ENCODE data around the gene CPPED1. TPM values are rescaled to one million over a fixed set of nuclear protein-coding genes. Genes with fewer than 3 reads are reported as not detected.

CPPED1 gene
- polyA plus RNA-seq, 2 donors: 22.3 to 27.8 TPM

- H3K9me3 ChIP-seq (ENCODE audit: control insufficient read depth in 2 of 2, insufficient read depth in 1 of 2, low read depth in 1 of 2, low read length in 1 of 2): no peaks in the 10 kb centered on the region
- no peak overlapping the region for H3K27ac ChIP-seq (ENCODE audit: low read depth in 2 of 2, low read length in 1 of 2)
- no peaks in the 10 kb centered on the region for H3K27me3 ChIP-seq (ENCODE audit: control insufficient read depth in 1 of 2, insufficient read depth in 2 of 2, low read length in 2 of 2)
- H3K4me1 ChIP-seq (ENCODE audit: control insufficient read depth in 2 of 2, insufficient read depth in 2 of 2, low read length in 1 of 2): no peaks in the 10 kb centered on the region
- H3K36me3 ChIP-seq (ENCODE audit: control insufficient read depth in 2 of 2, insufficient read depth in 2 of 2, low read length in 1 of 2): no peaks in the 10 kb centered on the region
- 89 to 92% methylated on average over 9 of the region's 9 CpGs for WGBS, 2 donors
- H3K4me3 ChIP-seq (ENCODE audit: low read depth in 1 of 2, low read length in 2 of 2): no peak overlapping the region
Measured at GRCh38 chr16:12629271-12629670, 174.4 kb downstream of the CPPED1 start.

GRCh38 chr16:12628536-12628935 is 175.2 kb downstream of the CPPED1 start:
- H3K9me3 ChIP-seq (ENCODE audit: control insufficient read depth in 2 of 2, insufficient read depth in 1 of 2, low read depth in 1 of 2, low read length in 1 of 2): no peaks in the 10 kb centered on the region
- 17 to 24% methylated on average over 2 of the region's 2 CpGs for WGBS, 2 donors
- H3K4me1 ChIP-seq (ENCODE audit: control insufficient read depth in 2 of 2, insufficient read depth in 2 of 2, low read length in 1 of 2): no peaks in the 10 kb centered on the region

GRCh38 chr16:12627394-12627793 is 176.3 kb downstream of the CPPED1 start:
- WGBS, 2 donors: 80 to 84% methylated on average over 3 of the region's 3 CpGs
- H3K4me3 ChIP-seq (ENCODE audit: low read depth in 1 of 2, low read length in 2 of 2): no peak overlapping the region

More at GRCh38 chr16:12628536-12628935, 175.2 kb downstream of the CPPED1 start:
- Histone ChIP-seq H3K4me3 (ENCODE audit: low read depth in 1 of 2, low read length in 2 of 2) (no peak overlapping the region), H3K27ac (ENCODE audit: low read depth in 2 of 2, low read length in 1 of 2) (no peak overlapping the region), H3K27me3 (ENCODE audit: control insufficient read depth in 1 of 2, insufficient read depth in 2 of 2, low read length in 2 of 2) (no peaks in the 10 kb centered on the region), H3K36me3 (ENCODE audit: control insufficient read depth in 2 of 2, insufficient read depth in 2 of 2, low read length in 1 of 2) (no peaks in the 10 kb centered on the region)

GRCh38 chr16:12626411-12626810 is 177.3 kb downstream of the CPPED1 start:
- 78 to 83% methylated on average over 4 of the region's 4 CpGs for WGBS, 2 donors
- no peaks in the 10 kb centered on the region for H3K9me3 ChIP-seq (ENCODE audit: control insufficient read depth in 2 of 2, insufficient read depth in 1 of 2, low read depth in 1 of 2, low read length in 1 of 2)
- H3K4me3 ChIP-seq (ENCODE audit: low read depth in 1 of 2, low read length in 2 of 2): no peak overlapping the region
- H3K27me3 ChIP-seq (ENCODE audit: control insufficient read depth in 1 of 2, insufficient read depth in 2 of 2, low read length in 2 of 2): no peaks in the 10 kb centered on the region
- H3K27ac ChIP-seq (ENCODE audit: low read depth in 2 of 2, low read length in 1 of 2): no peak overlapping the region
- no peaks in the 10 kb centered on the region for H3K36me3 ChIP-seq (ENCODE audit: control insufficient read depth in 2 of 2, insufficient read depth in 2 of 2, low read length in 1 of 2)
- H3K4me1 ChIP-seq (ENCODE audit: control insufficient read depth in 2 of 2, insufficient read depth in 2 of 2, low read length in 1 of 2): no peaks in the 10 kb centered on the region

More at GRCh38 chr16:12627394-12627793, 176.3 kb downstream of the CPPED1 start:
- no peak overlapping the region for H3K27ac ChIP-seq (ENCODE audit: low read depth in 2 of 2, low read length in 1 of 2)
- no peaks in the 10 kb centered on the region for H3K9me3 ChIP-seq (ENCODE audit: control insufficient read depth in 2 of 2, insufficient read depth in 1 of 2, low read depth in 1 of 2, low read length in 1 of 2)
- H3K36me3 ChIP-seq (ENCODE audit: control insufficient read depth in 2 of 2, insufficient read depth in 2 of 2, low read length in 1 of 2): no peaks in the 10 kb centered on the region
- no peaks in the 10 kb centered on the region for H3K4me1 ChIP-seq (ENCODE audit: control insufficient read depth in 2 of 2, insufficient read depth in 2 of 2, low read length in 1 of 2)
- H3K27me3 ChIP-seq (ENCODE audit: control insufficient read depth in 1 of 2, insufficient read depth in 2 of 2, low read length in 2 of 2): no peaks in the 10 kb centered on the region

- 80 to 83% methylated on average over 10 of the region's 10 CpGs for WGBS, 2 donors
- H3K4me3 ChIP-seq (ENCODE audit: low read depth in 1 of 2, low read length in 2 of 2): no peak overlapping the region
- H3K27ac ChIP-seq (ENCODE audit: low read depth in 2 of 2, low read length in 1 of 2): no peak overlapping the region
- no peaks in the 10 kb centered on the region for H3K4me1 ChIP-seq (ENCODE audit: control insufficient read depth in 2 of 2, insufficient read depth in 2 of 2, low read length in 1 of 2)
- no peaks in the 10 kb centered on the region for H3K27me3 ChIP-seq (ENCODE audit: control insufficient read depth in 1 of 2, insufficient read depth in 2 of 2, low read length in 2 of 2)
- H3K9me3 ChIP-seq (ENCODE audit: control insufficient read depth in 2 of 2, insufficient read depth in 1 of 2, low read depth in 1 of 2, low read length in 1 of 2): no peaks in the 10 kb centered on the region
- no peaks in the 10 kb centered on the region for H3K36me3 ChIP-seq (ENCODE audit: control insufficient read depth in 2 of 2, insufficient read depth in 2 of 2, low read length in 1 of 2)
Measured at GRCh38 chr16:12625716-12626115, 178.0 kb downstream of the CPPED1 start.

GRCh38 chr16:12625068-12625467 is 178.6 kb downstream of the CPPED1 start:
- WGBS, 2 donors: 76 to 81% methylated on average over 7 of the region's 7 CpGs
- Histone ChIP-seq H3K27ac (ENCODE audit: low read depth in 2 of 2, low read length in 1 of 2) (no peak overlapping the region), H3K4me1 (ENCODE audit: control insufficient read depth in 2 of 2, insufficient read depth in 2 of 2, low read length in 1 of 2) (no peaks in the 10 kb centered on the region), H3K9me3 (ENCODE audit: control insufficient read depth in 2 of 2, insufficient read depth in 1 of 2, low read depth in 1 of 2, low read length in 1 of 2) (no peaks in the 10 kb centered on the region), H3K36me3 (ENCODE audit: control insufficient read depth in 2 of 2, insufficient read depth in 2 of 2, low read length in 1 of 2) (no peaks in the 10 kb centered on the region), H3K27me3 (ENCODE audit: control insufficient read depth in 1 of 2, insufficient read depth in 2 of 2, low read length in 2 of 2) (no peaks in the 10 kb centered on the region), H3K4me3 (ENCODE audit: low read depth in 1 of 2, low read length in 2 of 2) (no peak overlapping the region)

- no peaks in the 10 kb centered on the region for H3K27me3 ChIP-seq (ENCODE audit: control insufficient read depth in 1 of 2, insufficient read depth in 2 of 2, low read length in 2 of 2)
- H3K4me1 ChIP-seq (ENCODE audit: control insufficient read depth in 2 of 2, insufficient read depth in 2 of 2, low read length in 1 of 2): no peaks in the 10 kb centered on the region
- H3K4me3 ChIP-seq (ENCODE audit: low read depth in 1 of 2, low read length in 2 of 2): no peak overlapping the region
- 49 to 59% methylated on average over 1 of the region's 1 CpG for WGBS, 2 donors
- no peaks in the 10 kb centered on the region for H3K36me3 ChIP-seq (ENCODE audit: control insufficient read depth in 2 of 2, insufficient read depth in 2 of 2, low read length in 1 of 2)
- H3K9me3 ChIP-seq (ENCODE audit: control insufficient read depth in 2 of 2, insufficient read depth in 1 of 2, low read depth in 1 of 2, low read length in 1 of 2): no peaks in the 10 kb centered on the region
- H3K27ac ChIP-seq (ENCODE audit: low read depth in 2 of 2, low read length in 1 of 2): no peak overlapping the region
Measured at GRCh38 chr16:12620150-12620549, 183.5 kb downstream of the CPPED1 start.

- Histone ChIP-seq H3K4me1 (ENCODE audit: control insufficient read depth in 2 of 2, insufficient read depth in 2 of 2, low read length in 1 of 2) (no peaks in the 10 kb centered on the region), H3K27me3 (ENCODE audit: control insufficient read depth in 1 of 2, insufficient read depth in 2 of 2, low read length in 2 of 2) (no peaks in the 10 kb centered on the region), H3K9me3 (ENCODE audit: control insufficient read depth in 2 of 2, insufficient read depth in 1 of 2, low read depth in 1 of 2, low read length in 1 of 2) (no peaks in the 10 kb centered on the region), H3K4me3 (ENCODE audit: low read depth in 1 of 2, low read length in 2 of 2) (no peak overlapping the region), H3K27ac (ENCODE audit: low read depth in 2 of 2, low read length in 1 of 2) (no peak overlapping the region), H3K36me3 (ENCODE audit: control insufficient read depth in 2 of 2, insufficient read depth in 2 of 2, low read length in 1 of 2) (no peaks in the 10 kb centered on the region)
- WGBS, 2 donors: 74 to 80% methylated on average over 3 of the region's 3 CpGs
Measured at GRCh38 chr16:12618515-12618914, 185.2 kb downstream of the CPPED1 start.

- H3K27me3 ChIP-seq (ENCODE audit: control insufficient read depth in 1 of 2, insufficient read depth in 2 of 2, low read length in 2 of 2): no peaks in the 10 kb centered on the region
- H3K9me3 ChIP-seq (ENCODE audit: control insufficient read depth in 2 of 2, insufficient read depth in 1 of 2, low read depth in 1 of 2, low read length in 1 of 2): no peaks in the 10 kb centered on the region
- no peaks in the 10 kb centered on the region for H3K36me3 ChIP-seq (ENCODE audit: control insufficient read depth in 2 of 2, insufficient read depth in 2 of 2, low read length in 1 of 2)
- H3K4me1 ChIP-seq (ENCODE audit: control insufficient read depth in 2 of 2, insufficient read depth in 2 of 2, low read length in 1 of 2): no peaks in the 10 kb centered on the region
- H3K27ac ChIP-seq (ENCODE audit: low read depth in 2 of 2, low read length in 1 of 2): no peak overlapping the region
- no peak overlapping the region for H3K4me3 ChIP-seq (ENCODE audit: low read depth in 1 of 2, low read length in 2 of 2)
- 56 to 63% methylated on average over 9 of the region's 9 CpGs for WGBS, 2 donors
Measured at GRCh38 chr16:12617401-12617819, 186.3 kb downstream of the CPPED1 start.

GRCh38 chr16:12614662-12615278 is 188.9 kb downstream of the CPPED1 start:
- 63 to 66% methylated on average over 7 of the region's 7 CpGs for WGBS, 2 donors
- H3K36me3 ChIP-seq (ENCODE audit: control insufficient read depth in 2 of 2, insufficient read depth in 2 of 2, low read length in 1 of 2): no peaks in the 10 kb centered on the region

More at GRCh38 chr16:12614662-12615278, 188.9 kb downstream of the CPPED1 start:
- Histone ChIP-seq H3K27ac (ENCODE audit: low read depth in 2 of 2, low read length in 1 of 2) (no peak overlapping the region), H3K9me3 (ENCODE audit: control insufficient read depth in 2 of 2, insufficient read depth in 1 of 2, low read depth in 1 of 2, low read length in 1 of 2) (no peaks in the 10 kb centered on the region), H3K4me3 (ENCODE audit: low read depth in 1 of 2, low read length in 2 of 2) (no peak overlapping the region), H3K27me3 (ENCODE audit: control insufficient read depth in 1 of 2, insufficient read depth in 2 of 2, low read length in 2 of 2) (no peaks in the 10 kb centered on the region), H3K4me1 (ENCODE audit: control insufficient read depth in 2 of 2, insufficient read depth in 2 of 2, low read length in 1 of 2) (no peaks in the 10 kb centered on the region)

All from esophagus (tissue), 2 donors.